HuH-7.5 (cell line): ENCODE data around the gene FNDC3B.
A peak's percentile ranks its signal among the peaks of the same experiment; 100 is the strongest.

Experiments
- DNase-seq: peaks from one replicate; pipeline ENCODE4 v3.0.0; 2011; ENCODE audit warnings: low spot score

Gene FNDC3B

DNA sequence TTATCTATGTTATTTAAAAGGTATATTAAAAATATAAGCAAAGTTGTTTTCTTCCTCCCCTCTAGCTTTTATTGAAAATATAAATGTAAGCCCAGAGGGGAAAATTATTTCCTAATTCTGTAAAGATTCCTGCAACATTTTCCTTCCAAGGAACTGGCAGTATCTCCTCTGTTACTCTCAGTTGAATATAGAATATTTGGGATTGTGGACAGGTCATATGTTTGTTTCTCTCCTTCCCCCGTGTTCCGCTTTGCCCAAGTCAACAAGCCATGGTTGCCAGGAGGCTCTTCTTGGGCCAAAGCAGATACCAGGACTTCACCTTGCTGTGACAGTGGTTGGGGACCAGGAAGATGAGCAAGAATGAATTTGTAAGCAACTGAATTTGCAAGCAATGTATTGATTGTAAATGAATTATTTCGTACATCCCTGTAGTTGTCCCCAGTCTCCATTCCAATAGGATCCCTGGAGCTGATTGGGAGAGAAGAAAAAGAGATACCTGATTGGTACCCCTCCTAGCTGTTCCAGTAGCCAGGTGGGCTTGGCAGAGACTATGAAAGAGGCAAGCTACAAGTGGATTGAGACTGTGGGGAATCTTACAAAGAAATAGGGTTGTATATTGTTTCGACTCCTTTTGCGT, 130.8 kb downstream of the FNDC3B start:
- no peak for DNase-seq

DNA sequence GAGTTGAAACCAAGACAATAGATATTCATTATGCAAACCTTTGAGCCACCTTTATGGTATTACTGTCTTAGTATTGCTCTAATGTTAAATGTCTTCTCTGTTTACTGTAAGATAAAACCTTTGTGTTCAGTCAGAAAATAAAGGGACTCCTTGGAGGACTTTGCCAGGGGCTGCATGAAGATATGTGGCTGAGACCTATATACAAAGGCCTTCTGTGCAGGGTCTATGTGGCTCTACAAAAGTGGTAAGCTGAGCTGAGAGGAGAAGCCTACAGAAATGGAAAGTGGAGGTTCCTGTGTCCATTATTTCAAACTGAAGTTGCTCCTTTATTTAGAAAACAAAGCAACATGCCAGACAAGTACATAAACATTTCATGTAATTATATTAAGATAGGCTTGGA, 131.5 kb downstream of the FNDC3B start:
- no peak for DNase-seq

DNA sequence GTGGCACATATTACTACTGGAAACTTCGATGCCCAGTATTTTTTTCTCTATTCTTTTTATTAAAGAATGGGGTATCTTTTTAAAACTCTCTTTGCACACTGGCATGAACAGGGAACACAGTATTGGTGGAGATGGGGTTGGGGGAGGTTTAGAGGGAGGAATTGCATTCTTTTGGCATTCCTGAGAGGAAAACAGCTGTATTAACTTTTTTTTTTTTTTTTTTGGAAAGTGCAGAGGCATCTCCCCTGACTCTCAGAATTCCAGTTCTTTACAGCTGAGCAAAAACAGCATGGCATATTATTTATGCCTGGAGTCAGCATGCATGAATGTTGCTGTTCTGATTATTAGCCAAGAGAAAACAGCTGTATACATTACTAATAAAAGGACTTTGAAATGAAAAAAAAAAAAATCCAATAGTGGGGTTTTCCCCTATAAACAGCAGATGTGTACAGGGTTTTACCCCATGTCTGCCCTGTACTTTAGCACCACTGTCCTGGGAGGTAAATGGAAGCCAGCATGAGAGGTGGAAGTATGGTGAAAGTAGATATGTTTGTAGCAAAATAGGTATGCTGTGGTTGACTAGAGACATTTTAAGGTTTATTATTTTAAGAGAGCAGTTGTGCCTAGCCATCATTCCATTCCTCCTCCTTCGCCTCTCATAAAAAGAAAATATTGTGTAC, 132.2 kb downstream of the FNDC3B start:
- DNase-seq, result no peak

DNA sequence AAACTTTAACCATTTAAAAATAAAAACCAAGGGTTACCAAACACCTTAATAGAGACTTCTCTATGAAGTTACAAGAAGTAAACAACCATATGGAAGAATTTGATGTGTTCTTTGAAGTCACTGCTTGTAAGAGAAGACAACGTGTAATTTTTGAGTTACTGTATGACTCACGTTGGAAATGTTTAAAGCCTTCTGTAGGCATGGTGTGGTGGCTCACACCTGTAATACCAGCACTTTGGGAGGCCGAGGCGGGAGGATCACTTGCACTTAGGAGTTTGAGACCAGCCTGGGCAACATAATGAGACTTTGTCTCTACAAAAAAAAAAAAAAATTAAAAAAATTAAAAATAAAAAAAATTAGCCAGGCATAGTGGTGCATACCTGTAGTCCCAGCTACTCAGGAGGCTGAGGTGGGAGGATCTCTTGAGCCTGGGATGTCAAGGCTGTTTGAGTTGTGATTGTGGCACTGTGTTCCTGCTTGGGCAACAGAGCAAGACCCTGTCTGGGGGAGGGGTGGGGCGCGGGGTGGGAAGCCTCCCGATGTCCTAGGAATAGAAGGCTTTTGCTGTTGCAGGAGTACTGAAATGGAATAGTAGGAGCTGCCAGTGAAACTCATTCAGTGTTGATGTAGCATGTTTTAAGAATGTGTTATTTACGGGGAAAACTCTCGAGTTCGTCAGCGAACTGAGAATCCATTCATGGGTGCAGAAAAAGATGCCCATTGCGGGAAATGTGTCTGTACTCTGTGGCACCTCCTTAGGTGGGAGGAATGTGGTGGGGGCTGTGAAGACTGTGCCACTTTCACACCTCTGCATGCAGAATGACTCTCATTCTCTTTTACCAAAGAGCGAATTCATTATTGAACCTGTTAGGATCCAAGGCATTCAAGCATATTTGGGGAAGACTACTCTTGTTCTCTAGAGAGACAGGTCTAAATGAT, 134.2 kb downstream of the FNDC3B start:
- DNase-seq, result no peak

DNA sequence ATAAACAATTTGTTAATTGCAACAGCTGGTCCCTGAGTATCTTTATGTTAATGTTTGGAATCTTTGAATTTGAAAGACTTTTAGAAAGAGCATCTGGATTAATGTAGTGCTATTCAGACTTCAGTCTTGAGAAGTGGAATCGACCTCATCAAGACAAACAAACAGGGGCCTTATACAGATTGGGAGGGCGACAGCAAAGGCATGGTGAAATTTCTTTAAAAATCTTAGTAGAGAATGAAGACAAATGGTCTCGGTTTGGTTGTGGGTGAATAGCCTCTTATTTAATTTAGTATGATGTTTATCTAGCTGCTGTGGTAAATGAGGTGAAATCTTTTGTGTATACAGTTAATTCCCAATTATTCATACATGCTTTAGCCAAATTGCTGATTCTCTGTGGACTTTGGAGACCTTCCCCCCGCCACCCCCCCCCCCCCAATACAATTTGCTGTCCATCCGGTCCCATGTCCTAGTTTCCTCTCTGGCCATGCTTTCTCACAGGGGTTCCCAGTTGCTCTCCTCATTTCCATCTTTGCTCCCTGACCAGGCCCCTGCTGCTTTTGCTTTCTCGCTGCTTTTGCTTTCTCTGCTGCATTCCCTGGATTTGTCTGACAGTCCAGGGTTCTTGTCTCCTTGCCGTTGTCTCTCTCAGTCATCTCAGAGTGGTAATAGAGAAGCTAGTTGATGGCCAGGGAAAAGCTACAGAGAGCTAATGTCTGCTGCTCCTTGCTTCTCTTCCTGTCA, 135.3 kb downstream of the FNDC3B start:
- DNase-seq, result no peak

DNA sequence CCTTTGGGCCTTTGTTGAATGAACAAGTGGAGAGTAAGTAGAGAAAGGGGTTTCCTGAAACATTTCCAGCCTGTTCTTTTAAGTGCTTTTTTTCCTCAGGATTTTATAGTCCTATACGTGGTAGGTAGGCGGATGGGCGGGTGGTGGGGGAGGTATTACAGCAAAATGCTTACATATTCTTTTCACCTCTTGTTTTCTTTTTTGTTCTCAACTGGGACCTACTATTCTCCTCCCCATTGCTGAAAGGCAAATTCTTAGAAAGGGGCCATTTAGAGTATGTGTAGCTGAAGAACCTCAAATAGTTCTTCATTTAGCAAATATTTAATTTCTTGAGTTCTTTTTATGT, 135.8 kb downstream of the FNDC3B start:
- DNase-seq, result no peak

DNA sequence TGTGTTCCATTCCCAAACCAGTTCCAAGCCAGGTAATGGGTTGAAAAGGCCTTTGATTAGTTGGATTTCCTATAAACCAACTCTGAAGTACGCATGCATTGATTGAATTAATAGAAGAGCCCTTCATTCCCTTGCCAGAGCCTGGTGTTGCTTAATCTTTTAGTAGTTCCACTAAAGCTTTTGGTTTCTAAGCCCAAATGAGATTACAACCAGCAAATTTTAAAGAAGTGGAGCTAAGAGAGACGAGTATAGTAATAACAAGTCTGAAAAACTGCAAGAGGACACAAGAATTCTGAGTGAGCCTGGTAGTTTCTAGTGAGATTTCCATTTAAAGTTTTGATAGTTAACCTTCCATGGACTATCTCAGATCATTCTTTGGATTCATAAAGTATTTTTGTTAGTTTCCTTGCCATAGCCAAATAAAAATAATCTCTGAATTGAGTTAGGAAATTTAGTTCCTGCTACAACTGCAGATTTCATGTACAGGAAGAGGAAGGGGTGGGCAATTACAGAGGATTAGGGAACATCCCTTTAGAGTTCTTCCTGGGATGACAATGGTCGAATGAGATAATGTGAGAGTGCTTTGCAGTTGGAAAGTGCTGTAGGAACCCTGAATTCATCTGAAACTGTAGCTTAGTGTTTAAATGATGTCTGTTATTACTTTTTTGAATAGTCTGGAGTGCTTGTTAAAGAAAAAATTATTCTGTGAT, 136.8 kb downstream of the FNDC3B start:
- DNase-seq, result no peak

DNA sequence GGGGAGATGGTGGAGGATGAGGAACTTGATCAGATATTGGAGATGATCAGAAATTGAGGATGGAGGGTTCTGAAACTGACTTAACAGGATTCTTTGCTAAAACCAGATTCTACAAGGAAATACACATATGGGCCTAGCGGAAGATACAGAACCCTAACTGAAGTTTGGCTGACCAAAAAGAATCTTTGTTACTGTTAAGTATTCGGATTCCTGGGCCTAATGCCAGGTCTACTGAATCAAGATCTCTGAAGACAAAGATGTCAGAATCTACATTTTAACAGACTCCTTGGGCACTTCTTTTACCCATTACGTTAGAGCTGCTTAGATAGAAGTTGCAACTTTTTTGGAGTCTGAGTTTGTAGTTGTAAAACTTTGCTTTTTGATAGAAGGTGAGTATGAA, 137.7 kb downstream of the FNDC3B start:
- DNase-seq, result no peak

DNA sequence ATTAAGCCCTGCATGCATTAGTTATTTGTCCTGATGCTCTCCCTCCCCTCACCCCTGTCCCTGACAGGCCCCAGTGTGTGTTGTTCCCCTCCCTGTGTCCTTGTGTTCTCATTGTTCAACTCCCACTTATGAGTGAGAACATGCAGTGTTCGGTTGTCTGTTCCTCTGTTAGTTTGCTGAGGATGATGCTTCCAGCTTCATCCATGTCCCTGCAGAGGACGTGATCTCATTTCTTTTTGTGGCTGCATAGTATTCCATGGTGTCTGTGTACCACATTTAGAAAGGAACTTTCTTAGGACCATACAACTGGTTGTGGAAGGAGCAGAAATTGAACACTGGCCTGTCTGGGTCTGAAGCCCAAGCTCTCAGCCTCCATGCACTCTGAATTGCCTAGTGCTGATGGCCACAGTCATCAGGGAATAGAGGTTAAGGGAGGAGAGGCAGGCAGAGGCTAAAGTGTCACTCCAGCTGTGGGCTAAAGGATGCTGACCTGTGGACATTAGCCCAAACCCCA, 138.5 kb downstream of the FNDC3B start:
- no peak for DNase-seq

DNA sequence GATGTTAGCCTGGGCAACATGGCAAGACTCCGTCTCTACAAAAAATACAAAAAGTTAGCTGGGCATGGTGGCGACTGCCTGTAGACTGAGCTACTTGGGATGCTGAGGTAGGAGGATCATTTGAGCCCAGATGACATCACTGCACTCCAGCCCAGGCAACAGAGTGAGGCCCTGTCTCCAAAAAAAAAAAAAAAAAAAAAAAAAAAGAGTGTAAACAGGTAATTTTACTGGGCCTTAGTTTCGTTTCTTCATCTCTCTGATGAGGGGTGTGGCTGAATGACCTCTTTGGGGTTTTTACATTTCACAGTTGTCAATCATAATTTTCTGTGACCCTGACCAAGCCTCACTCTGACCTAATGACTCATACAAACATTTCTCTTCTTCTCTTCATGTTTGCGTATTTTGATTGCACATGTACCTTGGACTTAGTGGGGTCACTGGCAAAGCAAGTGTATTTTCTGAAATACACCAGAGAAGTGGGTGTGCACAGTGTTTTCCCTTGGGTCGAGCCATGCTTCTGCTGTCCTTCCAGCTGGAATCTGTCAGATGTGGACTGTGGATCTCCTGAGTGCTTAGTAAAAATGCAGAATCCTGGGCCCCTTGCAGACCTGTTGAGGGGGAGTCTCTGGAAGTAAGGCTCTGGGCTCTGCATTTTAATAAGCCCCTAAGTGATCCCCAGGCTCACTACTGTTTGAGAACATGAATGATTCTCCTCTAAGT, 140.5 kb downstream of the FNDC3B start:
- DNase-seq, result peak; percentile 46

DNA sequence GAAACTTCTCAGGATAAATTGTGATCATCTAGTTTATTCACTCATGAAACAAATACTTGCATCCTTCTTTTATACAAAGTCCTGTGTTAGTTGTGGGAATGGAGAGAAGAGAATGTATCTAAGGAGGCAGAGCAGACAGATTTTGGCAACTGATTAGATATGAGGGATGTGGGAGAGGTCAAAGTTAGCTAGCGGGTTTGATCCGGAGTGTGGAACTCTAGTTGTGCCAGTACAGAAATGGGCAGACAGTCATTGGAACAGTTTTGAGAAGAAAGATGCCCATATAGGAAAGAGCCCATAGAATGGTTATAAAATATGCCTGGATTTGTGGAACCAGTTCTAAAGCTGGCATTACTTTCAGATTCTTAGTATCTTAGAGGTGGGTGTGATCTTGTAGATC, 141.1 kb downstream of the FNDC3B start:
- no peak for DNase-seq

DNA sequence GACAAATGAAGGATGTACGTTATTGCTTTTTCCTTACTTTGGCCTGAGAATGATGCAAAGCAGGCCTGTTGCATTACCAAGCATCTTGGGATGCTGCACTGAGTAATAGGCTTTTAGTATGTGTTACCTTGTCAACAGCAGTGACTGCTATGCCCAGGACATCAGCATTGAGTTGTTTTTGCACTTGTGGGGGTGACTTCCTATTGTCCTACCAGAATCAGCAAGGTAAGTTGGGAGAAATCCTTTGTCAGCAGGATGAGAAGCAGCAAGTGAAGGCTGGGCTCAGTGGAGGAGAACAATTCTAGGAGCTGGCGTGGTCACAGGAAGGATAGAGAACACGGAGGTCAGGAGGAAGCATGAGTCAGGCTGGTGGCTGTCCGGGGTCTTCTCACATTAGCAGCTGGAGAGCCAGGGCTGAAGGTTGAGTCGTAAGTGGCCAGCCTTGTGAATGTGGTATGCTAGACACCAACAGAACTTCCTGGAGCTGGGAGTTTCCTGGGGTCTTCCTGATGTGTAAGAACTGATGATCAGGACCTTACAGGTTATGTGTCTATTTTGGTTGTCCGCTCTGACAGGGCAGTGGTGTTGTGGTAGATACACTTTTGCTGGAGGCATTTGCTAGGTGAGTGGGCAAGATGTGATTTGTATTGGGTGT, 142.7 kb downstream of the FNDC3B start:
- DNase-seq, result no peak

DNA sequence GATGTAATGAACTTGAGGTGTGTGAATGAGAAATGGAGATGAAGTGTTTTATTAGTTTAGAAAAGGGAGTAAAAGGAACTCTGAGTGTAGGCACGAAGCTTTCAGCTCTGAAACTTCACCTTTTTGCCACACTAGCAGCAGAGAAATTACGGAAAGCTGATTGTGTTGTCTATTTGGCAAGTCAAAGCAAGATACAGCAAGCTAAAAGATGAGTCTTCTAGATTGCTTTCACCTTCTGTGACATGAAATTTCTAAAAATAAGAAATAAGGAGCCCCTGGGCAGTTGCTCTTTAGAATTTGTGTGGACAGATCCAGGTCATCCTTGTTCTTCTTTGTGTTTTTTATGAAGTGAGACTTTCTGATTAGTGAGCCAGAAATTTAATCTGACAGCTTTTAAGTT, 143.4 kb downstream of the FNDC3B start:
- DNase-seq, result no peak

DNA sequence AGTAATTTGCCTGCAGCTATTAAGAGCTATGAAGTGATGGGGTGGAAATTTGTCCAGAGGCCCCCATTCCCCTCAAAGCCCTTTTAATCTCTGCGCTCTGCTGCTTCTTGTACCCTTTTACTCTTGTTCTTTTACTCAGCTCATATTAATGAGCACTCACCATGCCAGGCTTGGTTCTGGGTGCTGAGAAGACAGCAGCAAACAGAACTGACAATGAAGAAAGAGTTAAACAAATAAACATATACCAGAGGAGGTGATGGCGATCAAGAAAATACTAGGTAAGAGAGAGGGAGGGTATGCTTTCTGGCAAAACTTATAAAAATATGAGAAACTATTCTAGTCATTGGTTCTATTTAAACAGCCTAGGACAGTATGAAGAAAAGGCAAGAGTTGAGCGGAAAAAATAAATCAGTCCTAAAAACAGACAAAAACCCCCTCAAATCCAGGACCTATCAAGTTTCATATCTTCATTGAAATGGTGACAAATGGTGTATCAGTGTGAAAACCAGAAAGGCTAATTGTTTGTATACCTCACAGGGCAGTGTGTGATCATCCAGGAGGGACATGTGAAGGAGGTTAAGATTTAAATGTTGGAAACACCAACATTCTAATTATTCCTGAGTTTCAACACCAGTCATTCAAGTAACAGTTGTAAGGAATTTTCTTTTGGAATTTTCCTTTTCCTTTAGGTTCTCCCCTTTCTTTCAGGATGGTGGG, 144.9 kb downstream of the FNDC3B start:
- DNase-seq, result no peak

DNA sequence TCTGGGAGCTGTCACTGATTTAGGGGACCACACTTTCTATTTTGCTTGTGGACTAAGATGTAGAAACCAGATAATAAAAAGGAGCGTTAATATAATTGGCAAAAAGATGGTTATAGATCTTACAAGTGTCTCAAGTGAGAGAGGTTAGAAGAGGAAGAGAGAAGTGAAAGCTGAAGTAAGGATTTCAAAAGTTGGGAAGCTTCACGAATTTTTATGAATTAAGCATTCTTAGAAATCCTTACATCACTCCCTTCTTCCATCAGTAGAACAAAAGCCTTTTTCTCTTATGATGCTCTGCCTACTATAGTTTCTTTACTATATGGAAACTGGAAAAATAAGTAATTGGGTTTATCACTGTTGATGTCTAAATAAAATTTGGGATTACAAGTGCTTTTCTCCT, 146.5 kb downstream of the FNDC3B start:
- no peak for DNase-seq

DNA sequence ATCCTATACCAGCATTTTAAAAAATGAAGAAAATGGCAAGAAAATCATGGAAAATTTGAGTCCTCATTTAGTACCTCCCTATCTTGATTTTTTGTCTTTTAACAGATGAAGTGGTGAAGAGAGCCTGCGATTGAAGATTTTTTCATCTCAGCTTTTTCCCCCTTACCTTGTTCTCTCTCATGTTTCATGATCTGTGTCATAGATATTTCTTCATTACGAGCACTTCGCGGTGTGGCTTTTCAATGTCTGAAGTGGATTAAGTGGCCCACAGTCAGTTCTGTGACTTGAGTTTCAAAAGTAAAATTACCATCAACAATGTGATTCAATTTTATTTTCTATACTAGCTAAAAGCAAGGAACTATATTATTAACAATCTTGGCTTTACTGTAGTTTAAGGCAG, 147.2 kb downstream of the FNDC3B start:
- DNase-seq, result no peak

DNA sequence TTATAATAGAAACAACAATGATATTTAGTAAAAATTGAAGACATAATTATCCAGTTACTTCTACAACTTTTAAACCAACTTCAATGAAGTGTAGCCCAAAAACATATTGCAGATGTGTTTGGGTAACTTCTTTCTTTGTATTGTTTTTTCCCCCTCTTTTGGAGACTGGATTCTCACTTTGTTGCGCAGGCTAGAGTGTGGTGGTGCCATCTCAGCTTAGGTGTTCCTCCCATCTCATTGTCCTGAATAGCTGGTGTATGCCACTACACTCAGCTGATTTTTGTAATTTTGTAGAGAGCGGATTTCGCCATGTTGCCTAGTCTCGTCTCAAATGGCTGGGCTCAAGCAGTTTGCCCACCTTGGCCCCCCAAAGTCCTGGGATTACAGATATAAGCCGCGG, 148.1 kb downstream of the FNDC3B start:
- no peak for DNase-seq

DNA sequence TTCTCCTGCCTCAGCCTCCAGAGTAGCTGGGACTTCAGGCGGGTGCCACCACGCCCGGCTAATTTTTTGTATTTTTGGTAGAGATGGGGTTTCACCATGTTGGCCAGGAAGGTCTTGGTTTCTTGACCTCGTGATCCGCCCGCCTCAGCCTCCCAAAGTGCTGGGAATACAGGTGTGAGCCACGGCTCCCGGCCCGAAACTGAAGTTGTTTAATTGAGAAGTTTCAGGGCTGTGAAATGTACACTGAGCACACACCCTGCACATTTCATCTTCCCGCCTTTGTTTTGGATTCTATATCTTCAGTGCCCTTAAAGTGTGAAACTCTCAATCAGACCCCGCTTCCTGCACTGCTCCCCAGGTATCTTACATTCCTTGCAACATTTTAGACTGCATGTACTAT, 149.1 kb downstream of the FNDC3B start:
- no peak for DNase-seq

DNA sequence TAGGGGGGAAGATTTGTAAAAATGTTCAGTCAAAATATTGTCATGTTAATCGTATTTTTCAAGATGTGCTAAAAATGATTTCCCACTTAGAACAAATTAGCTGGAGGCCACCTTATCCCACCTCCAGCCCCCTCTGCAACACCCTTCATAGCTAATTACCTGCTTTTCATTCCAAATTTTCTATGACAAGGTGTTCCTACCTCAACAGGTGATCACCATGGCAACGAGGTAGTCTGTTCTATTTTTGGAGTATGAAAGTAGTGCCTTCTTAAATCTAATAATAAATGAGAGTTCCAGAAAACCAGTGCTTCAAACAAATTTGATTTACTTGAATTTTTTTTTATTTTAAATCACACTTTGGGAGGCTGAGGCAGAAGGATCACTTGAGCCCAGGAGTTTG, 149.8 kb downstream of the FNDC3B start:
- DNase-seq, result no peak
